SK-N-SH (cell line): ENCODE results near the gene MYOT. TPM values are rescaled to one million over a fixed set of nuclear protein-coding genes. Genes with fewer than 3 reads are reported as not detected.

Experiments
- CTCF ChIA-PET: fragments of 300-600, 350-600 bp; formaldehyde crosslinking; extraction: SDS; loops from one replicate; lab custom pipeline; 2021; lab: Yijun Ruan, JAX
- POLR2A ChIA-PET: fragments of 350-600 bp; sonication (Branson Sonifier 250); formaldehyde crosslinking; extraction: SDS; loops from one replicate; lab custom pipeline; 2020; ENCODE audit warnings: antibody characterized with exemption, inconsistent platforms; lab: Yijun Ruan, JAX
- DNase-seq: peaks from one replicate; pipeline ENCODE4 v3.0.0; 2012
- H2AFZ ChIP-seq: fragments of 200-600 bp; sonication (generic); 2 replicates; pipeline ENCODE4 v1.8.1; 2016; ENCODE audit warnings: antibody characterized with exemption, mild to moderate bottlenecking, low read depth
- H3F3A ChIP-seq: fragments of 200-600 bp; sonication (generic); replicated peaks from 2 replicates; pipeline ENCODE3; 2016; ENCODE audit warnings: antibody characterized with exemption, mild to moderate bottlenecking; ENCODE audit not compliant: insufficient read depth
- H3K27ac ChIP-seq, 2 experiments: fragments of 200-500 bp in 1 of 2; fragments of 200-600 bp in 1 of 2; sonication (Bioruptor generic) in 1 of 2; sonication (generic), shearing (Covaris generic) in 1 of 2; 2 replicates each; pipeline versions ENCODE4 v1.5.1 to v1.6.1; 2014 to 2016; ENCODE audit warnings: low read depth in 2 of 2, inconsistent platforms in 1 of 2, low read length in 1 of 2, mild to moderate bottlenecking in 1 of 2, mixed read lengths in 1 of 2
- H3K27me3 ChIP-seq: fragments of 200-600 bp; sonication (generic), shearing (Covaris generic); 2 replicates; pipeline ENCODE4 v1.6.1; 2016; ENCODE audit warnings: mixed run types; ENCODE audit not compliant: insufficient read depth
- H3K36me3 ChIP-seq, 2 experiments: fragments of 200-500 bp in 1 of 2; fragments of 200-600 bp in 1 of 2; sonication (Bioruptor generic) in 1 of 2; sonication (generic) in 1 of 2; replicated peaks in 1 of 2; 2 replicates each; pipeline versions ENCODE3 to v1.5.1; 2014 to 2016; ENCODE audit warnings: low read length in 1 of 2, mild to moderate bottlenecking in 1 of 2; ENCODE audit not compliant: insufficient read depth in 2 of 2, control insufficient read depth in 1 of 2
- H3K4me1 ChIP-seq, 2 experiments: fragments of 200-500 bp in 1 of 2; fragments of 200-600 bp in 1 of 2; sonication (Bioruptor generic) in 1 of 2; sonication (generic), shearing (Covaris generic) in 1 of 2; 2 replicates each; pipeline versions ENCODE4 v1.5.1 to v1.6.1; 2014 to 2016; ENCODE audit warnings: low read depth in 1 of 2, low read length in 1 of 2, mixed run types in 1 of 2; ENCODE audit not compliant: insufficient read depth in 2 of 2, control insufficient read depth in 1 of 2
- H3K4me2 ChIP-seq: fragments of 200-600 bp; sonication (generic), shearing (Covaris generic); 2 replicates; pipeline ENCODE4 v1.6.1; 2017; ENCODE audit warnings: mixed run types
- H3K4me3 ChIP-seq, 2 experiments: fragments of 200-500 bp in 1 of 2; fragments of 200-600 bp in 1 of 2; sonication (Bioruptor generic) in 1 of 2; sonication (generic), shearing (Covaris generic) in 1 of 2; 2 replicates each; pipeline versions ENCODE4 v1.5.1 to v1.8.1; 2014 to 2016; ENCODE audit warnings: low read depth in 2 of 2, inconsistent platforms in 1 of 2, low read length in 1 of 2, mild to moderate bottlenecking in 1 of 2, mixed read lengths in 1 of 2, moderate library complexity in 1 of 2
- H3K79me2 ChIP-seq: fragments of 200-600 bp; sonication (generic); 2 replicates; pipeline ENCODE4 v1.8.1; 2017; ENCODE audit warnings: mild to moderate bottlenecking; ENCODE audit not compliant: insufficient read depth
- H3K9ac ChIP-seq: fragments of 200-600 bp; sonication (generic); 2 replicates; pipeline ENCODE4 v1.6.1; 2017; ENCODE audit warnings: mixed run types
- H3K9me2 ChIP-seq: fragments of 200-600 bp; sonication (generic); 2 replicates; pipeline ENCODE4 v1.6.1; 2017; ENCODE audit warnings: mixed run types
- H3K9me3 ChIP-seq: fragments of 200-600 bp; sonication (generic); 2 replicates; pipeline ENCODE4 v1.6.1; 2017; ENCODE audit warnings: mixed run types, mild to moderate bottlenecking, moderate library complexity
- H4K20me1 ChIP-seq: fragments of 200-600 bp; sonication (generic); 2 replicates; pipeline ENCODE4 v1.6.1; 2017; ENCODE audit warnings: mild to moderate bottlenecking, mixed run types; ENCODE audit not compliant: insufficient read depth
- CHD2 ChIP-seq: fragments of 150-350 bp; IDR thresholded peaks from 2 replicates; pipeline ENCODE4 v1.6.1; 2018; ENCODE audit warnings: low read length; ENCODE audit not compliant: partially characterized antibody
- EP300 ChIP-seq, 2 experiments: IDR thresholded peaks; 2 replicates each; pipeline versions ENCODE4 v1.4.0 to v1.6.1; 2012; ENCODE audit warnings: borderline replicate concordance in 1 of 2, low read depth in 1 of 2, low read length in 1 of 2
- EZH2phosphoT487 ChIP-seq: fragments of 200-600 bp; sonication (generic); IDR thresholded peaks from 2 replicates; pipeline ENCODE4 v1.6.1; 2017; ENCODE audit warnings: low read depth, mixed run types, mild to moderate bottlenecking, antibody characterized with exemption, moderate library complexity, borderline replicate concordance
- FOXM1 ChIP-seq: IDR thresholded peaks from 2 replicates; pipeline ENCODE4 v1.4.0; 2012; ENCODE audit warnings: low read depth, mild to moderate bottlenecking
- MXI1 ChIP-seq: IDR thresholded peaks from 2 replicates; pipeline ENCODE4 v1.6.1; 2012; ENCODE audit warnings: mild to moderate bottlenecking, low read depth, low read length, improper control_type of control experiment
- POLR2AphosphoS5 ChIP-seq: IDR thresholded peaks from 2 replicates; pipeline ENCODE4 v1.6.1; 2012; ENCODE audit warnings: low read depth, low read length
- RFX5 ChIP-seq: IDR thresholded peaks from 2 replicates; pipeline ENCODE4 v1.6.1; 2012; ENCODE audit warnings: mild to moderate bottlenecking, improper control_type of control experiment, low read length
- RXRA ChIP-seq: IDR thresholded peaks from 2 replicates; pipeline ENCODE4 v1.4.0; 2012; ENCODE audit warnings: low read depth, mild to moderate bottlenecking, borderline replicate concordance
- TCF12 ChIP-seq: IDR thresholded peaks from 2 replicates; pipeline ENCODE4 v1.4.0; 2012
- WGBS: methylation state at CpG from one replicate; pipeline ENCODE4 v1.1.6; 2017; ENCODE audit warnings: low lambda C conversion rate; 5-methylcytosine and 5-hydroxymethylcytosine counted together
- polyA plus RNA-seq, 3 experiments: library from polyadenylated mRNA; depleted of rRNA; stranded (reverse); fragments of >200 nt; gene quantifications; 2 replicates each; pipeline ENCODE4 v1.2.3, GENCODE V29; 2012
- TF ChIP-seq, protein P1 (sequence below): IDR thresholded peaks from 2 replicates; pipeline ENCODE4 v1.4.0; 2012; ENCODE audit warnings: low read depth, borderline replicate concordance
- TF ChIP-seq, protein P2 (sequence below): fragments of 150-350 bp; IDR thresholded peaks from 2 replicates; pipeline ENCODE4 v1.6.1; 2016; ENCODE audit warnings: mild to moderate bottlenecking, low read depth, low read length
- TF ChIP-seq, protein P3 (sequence below): IDR thresholded peaks from 2 replicates; pipeline ENCODE4; 2012
- TF ChIP-seq, protein P4 (sequence below): fragments of 150-350 bp; IDR thresholded peaks from 2 replicates; pipeline ENCODE4 v1.6.1; 2017; ENCODE audit warnings: antibody characterized with exemption, low read length, low read depth, borderline replicate concordance
- TF ChIP-seq, protein P5 (sequence below): IDR thresholded peaks from 2 replicates; pipeline ENCODE4 v1.4.0; 2012; ENCODE audit warnings: low read depth, borderline replicate concordance
- TF ChIP-seq, protein P6 (sequence below): IDR thresholded peaks from 2 replicates; pipeline ENCODE4 v1.6.1; 2012; ENCODE audit warnings: mild to moderate bottlenecking, low read depth, low read length, moderate library complexity

Gene MYOT
- polyA plus RNA-seq, 1 of the 3 experiments (the other 2 are of a cell fraction), result 0.02 TPM

DNA sequence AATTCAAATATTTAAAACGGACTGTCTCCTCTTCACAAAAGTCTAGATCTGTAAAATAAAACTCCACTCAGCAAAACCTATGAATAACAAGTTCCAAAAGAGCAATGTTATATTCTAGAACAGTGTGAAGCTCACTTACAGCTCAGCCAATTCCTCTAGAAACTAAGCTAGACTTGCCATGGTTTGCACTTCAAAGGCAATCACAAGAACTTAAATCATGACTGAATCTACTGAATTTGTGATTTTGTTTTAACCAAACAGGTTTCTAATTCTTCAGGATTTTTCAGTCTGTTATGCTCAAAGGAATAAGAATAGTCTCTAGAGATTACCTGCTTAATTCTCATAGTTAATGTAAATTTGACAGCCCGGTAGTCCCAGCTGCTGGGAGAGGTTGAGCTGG is 20.2 kb downstream of the MYOT start:
- Histone ChIP-seq H3K27me3 (no peaks in the 10 kb centered on the region), H3F3A (peaks cover 15% of the 10 kb centered on the region), H3K36me3 (peaks cover 0 to 9% of the 10 kb centered on the region in 2 experiments), H3K9me2 (no peaks in the 10 kb centered on the region), H3K79me2 (peaks cover 5% of the 10 kb centered on the region), H3K9ac (peak overlapping the region; percentile 92; the same call in 1 of the 2 replicates), H3K9me3 (no peaks in the 10 kb centered on the region), H3K27ac (peak overlapping the region; percentile 86 to 99), H2AFZ (peak overlapping the region; percentile 98), H3K4me3 (peak overlapping the region; percentile 72 to 74; a peak in 3 of 4 replicates), H3K4me2 (peak overlapping the region; percentile 96), H4K20me1 (no peaks in the 10 kb centered on the region), H3K4me1 (peaks cover 0 to 21% of the 10 kb centered on the region in 2 experiments; a peak in 2 of 4 replicates)
- no peak for DNase-seq
- ChIA-PET POLR2A (no interaction called here), CTCF (interaction anchor here (1.2 to 2.8 kb wide), 5 partner anchors 10 to 464 kb away, joined by 3 to 14 read pairs (median 3); partner anchors contain the start of gene KDM3B)
- no peak for TF ChIP-seq POLR2AphosphoS5
- TF ChIP-seq, protein P1, sequence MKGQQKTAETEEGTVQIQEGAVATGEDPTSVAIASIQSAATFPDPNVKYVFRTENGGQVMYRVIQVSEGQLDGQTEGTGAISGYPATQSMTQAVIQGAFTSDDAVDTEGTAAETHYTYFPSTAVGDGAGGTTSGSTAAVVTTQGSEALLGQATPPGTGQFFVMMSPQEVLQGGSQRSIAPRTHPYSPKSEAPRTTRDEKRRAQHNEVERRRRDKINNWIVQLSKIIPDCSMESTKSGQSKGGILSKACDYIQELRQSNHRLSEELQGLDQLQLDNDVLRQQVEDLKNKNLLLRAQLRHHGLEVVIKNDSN, result no peak
- TF ChIP-seq, protein P2, sequence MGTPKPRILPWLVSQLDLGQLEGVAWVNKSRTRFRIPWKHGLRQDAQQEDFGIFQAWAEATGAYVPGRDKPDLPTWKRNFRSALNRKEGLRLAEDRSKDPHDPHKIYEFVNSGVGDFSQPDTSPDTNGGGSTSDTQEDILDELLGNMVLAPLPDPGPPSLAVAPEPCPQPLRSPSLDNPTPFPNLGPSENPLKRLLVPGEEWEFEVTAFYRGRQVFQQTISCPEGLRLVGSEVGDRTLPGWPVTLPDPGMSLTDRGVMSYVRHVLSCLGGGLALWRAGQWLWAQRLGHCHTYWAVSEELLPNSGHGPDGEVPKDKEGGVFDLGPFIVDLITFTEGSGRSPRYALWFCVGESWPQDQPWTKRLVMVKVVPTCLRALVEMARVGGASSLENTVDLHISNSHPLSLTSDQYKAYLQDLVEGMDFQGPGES, result no peak
- no peak for TF ChIP-seq FOXM1
- no peak for TF ChIP-seq RXRA
- no peak for TF ChIP-seq EZH2phosphoT487
- TF ChIP-seq, protein P3, sequence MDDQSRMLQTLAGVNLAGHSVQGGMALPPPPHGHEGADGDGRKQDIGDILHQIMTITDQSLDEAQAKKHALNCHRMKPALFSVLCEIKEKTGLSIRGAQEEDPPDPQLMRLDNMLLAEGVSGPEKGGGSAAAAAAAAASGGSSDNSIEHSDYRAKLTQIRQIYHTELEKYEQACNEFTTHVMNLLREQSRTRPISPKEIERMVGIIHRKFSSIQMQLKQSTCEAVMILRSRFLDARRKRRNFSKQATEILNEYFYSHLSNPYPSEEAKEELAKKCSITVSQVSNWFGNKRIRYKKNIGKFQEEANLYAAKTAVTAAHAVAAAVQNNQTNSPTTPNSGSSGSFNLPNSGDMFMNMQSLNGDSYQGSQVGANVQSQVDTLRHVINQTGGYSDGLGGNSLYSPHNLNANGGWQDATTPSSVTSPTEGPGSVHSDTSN, result no peak
- no peak for TF ChIP-seq CHD2
- TF ChIP-seq, protein P4, sequence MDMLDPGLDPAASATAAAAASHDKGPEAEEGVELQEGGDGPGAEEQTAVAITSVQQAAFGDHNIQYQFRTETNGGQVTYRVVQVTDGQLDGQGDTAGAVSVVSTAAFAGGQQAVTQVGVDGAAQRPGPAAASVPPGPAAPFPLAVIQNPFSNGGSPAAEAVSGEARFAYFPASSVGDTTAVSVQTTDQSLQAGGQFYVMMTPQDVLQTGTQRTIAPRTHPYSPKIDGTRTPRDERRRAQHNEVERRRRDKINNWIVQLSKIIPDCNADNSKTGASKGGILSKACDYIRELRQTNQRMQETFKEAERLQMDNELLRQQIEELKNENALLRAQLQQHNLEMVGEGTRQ, result no peak
- 45% methylated on average over 2 of the region's 2 CpGs for WGBS

DNA sequence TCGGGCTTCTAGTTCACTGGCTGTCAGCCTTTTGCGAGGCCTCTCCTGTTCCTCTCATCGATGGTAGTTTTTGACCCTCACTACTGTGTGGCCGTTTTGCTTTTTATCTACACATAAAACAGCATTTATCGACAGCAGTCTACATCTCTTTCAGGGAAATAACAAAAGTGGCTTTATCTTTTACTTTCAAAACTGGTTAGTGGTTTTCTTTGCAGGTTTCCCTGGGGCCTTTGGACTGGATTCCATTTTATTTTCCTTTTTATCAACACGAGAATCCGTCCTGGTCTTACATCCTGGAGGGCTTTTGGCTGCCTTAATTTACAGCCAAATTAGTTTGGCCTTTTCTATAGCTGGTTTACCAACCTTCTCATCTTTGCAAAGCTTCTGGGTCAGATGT is 20.8 kb downstream of the MYOT start:
- Histone ChIP-seq H3K36me3 (peaks cover 0 to 3% of the 10 kb centered on the region in 2 experiments), H3K27ac (peak overlapping the region; percentile 86 to 99), H3K4me2 (peak overlapping the region; percentile 96), H3K9me2 (no peaks in the 10 kb centered on the region), H3F3A (peaks cover 10% of the 10 kb centered on the region), H4K20me1 (no peaks in the 10 kb centered on the region), H3K27me3 (no peaks in the 10 kb centered on the region), H2AFZ (peak overlapping the region; percentile 98), H3K79me2 (peaks cover 5% of the 10 kb centered on the region), H3K4me1 (peaks cover 0 to 21% of the 10 kb centered on the region in 2 experiments; a peak in 2 of 4 replicates), H3K4me3 (peak overlapping the region; percentile 72 to 74), H3K9me3 (no peaks in the 10 kb centered on the region), H3K9ac (peak overlapping the region; percentile 92)
- peak; percentile 44 for DNase-seq
- WGBS, result 11% methylated on average over 7 of the region's 7 CpGs
- CTCF ChIA-PET, result interaction anchor here (1.3 to 2.8 kb wide), 4 partner anchors 10 to 464 kb away, joined by 3 to 14 read pairs (median 4); partner anchors contain the start of genes FAM13B and KDM3B
- POLR2A ChIA-PET, result interaction anchor here (0.6 to 1.2 kb wide), 3 partner anchors 25 to 575 kb away, joined by 3 to 5 read pairs (median 4); no protein-coding TSS in a partner anchor
- TF ChIP-seq, protein P5, sequence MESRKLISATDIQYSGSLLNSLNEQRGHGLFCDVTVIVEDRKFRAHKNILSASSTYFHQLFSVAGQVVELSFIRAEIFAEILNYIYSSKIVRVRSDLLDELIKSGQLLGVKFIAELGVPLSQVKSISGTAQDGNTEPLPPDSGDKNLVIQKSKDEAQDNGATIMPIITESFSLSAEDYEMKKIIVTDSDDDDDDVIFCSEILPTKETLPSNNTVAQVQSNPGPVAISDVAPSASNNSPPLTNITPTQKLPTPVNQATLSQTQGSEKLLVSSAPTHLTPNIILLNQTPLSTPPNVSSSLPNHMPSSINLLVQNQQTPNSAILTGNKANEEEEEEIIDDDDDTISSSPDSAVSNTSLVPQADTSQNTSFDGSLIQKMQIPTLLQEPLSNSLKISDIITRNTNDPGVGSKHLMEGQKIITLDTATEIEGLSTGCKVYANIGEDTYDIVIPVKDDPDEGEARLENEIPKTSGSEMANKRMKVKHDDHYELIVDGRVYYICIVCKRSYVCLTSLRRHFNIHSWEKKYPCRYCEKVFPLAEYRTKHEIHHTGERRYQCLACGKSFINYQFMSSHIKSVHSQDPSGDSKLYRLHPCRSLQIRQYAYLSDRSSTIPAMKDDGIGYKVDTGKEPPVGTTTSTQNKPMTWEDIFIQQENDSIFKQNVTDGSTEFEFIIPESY, result no peak
- TF ChIP-seq TCF12 (no peak), RXRA (no peak), MXI1 (0 out of 2 replicates have a peak, but pooled peaks have one; percentile 10), EP300 (IDR thresholded peaks at IDR 0.05; ENCODE audit: borderline replicate concordance in 1 of 2, low read depth in 1 of 2, low read length in 1 of 2) (no peak), RFX5 (0 out of 2 replicates have a peak, but pooled peaks have one; percentile 5)
- TF ChIP-seq, protein P6, sequence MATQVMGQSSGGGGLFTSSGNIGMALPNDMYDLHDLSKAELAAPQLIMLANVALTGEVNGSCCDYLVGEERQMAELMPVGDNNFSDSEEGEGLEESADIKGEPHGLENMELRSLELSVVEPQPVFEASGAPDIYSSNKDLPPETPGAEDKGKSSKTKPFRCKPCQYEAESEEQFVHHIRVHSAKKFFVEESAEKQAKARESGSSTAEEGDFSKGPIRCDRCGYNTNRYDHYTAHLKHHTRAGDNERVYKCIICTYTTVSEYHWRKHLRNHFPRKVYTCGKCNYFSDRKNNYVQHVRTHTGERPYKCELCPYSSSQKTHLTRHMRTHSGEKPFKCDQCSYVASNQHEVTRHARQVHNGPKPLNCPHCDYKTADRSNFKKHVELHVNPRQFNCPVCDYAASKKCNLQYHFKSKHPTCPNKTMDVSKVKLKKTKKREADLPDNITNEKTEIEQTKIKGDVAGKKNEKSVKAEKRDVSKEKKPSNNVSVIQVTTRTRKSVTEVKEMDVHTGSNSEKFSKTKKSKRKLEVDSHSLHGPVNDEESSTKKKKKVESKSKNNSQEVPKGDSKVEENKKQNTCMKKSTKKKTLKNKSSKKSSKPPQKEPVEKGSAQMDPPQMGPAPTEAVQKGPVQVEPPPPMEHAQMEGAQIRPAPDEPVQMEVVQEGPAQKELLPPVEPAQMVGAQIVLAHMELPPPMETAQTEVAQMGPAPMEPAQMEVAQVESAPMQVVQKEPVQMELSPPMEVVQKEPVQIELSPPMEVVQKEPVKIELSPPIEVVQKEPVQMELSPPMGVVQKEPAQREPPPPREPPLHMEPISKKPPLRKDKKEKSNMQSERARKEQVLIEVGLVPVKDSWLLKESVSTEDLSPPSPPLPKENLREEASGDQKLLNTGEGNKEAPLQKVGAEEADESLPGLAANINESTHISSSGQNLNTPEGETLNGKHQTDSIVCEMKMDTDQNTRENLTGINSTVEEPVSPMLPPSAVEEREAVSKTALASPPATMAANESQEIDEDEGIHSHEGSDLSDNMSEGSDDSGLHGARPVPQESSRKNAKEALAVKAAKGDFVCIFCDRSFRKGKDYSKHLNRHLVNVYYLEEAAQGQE, result no peak
